Skin of body (tissue), 2 donors: Measurements from ENCODE around the gene C6orf89. TPM values are rescaled to one million over a fixed set of nuclear protein-coding genes. Genes with fewer than 3 reads are reported as not detected.
A peak's percentile ranks its signal among the peaks of the same experiment; 100 is the strongest.
"Not testable (repeated sequence)": the region's sequence is repeated elsewhere in the genome, so short reads cannot be mapped to it uniquely, and the experiment has no call there.

Source experiments
- DNase-seq: peaks from one replicate; lab custom pipeline; 2025; lab: John Stamatoyannopoulos, UW
- total RNA-seq: library from RNA; depleted of rRNA; stranded (reverse); fragments of >200 nt; gene quantifications from one replicate; pipeline ENCODE4 v1.2.3, GENCODE V29; 2014

Gene C6orf89
- total RNA-seq, 1 donor from 2014 or later, result 27.1 TPM

DNA sequence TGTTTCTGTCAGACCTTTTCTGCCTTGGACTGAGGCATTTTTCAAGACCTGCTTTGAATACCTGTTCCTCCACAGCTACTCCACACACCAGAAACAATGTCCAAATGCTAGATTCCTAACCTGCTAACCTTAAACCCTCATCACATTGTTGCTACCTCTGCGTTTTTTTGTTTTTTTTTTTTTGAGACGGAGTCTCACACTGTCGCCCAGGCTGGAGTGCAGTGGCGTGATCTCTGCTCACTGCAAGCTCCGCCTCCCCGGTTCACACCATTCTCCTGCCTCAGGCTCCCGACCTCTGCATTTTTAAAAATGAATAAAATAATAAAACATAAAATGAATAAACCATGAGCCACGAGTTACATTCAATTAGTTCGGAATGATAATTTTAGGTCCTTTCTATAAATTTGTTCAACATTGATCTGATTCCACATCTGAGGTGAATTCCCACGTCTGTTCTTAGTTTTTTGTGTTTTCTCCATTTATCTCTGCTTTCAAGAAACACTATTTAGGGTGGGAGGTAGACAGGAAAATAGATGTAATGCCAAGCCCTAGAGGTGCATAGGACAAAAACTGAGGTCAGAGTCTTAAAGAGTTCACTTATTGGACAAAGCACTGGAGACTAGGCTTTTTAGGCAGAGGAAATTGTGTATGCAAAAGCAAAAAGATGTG is 1.3 kb downstream of the C6orf89 start:
- DNase-seq, result no peak

GRCh38 chr6:36888115-36888643 is 2.4 kb downstream of the C6orf89 start:
- no peak for DNase-seq

DNA sequence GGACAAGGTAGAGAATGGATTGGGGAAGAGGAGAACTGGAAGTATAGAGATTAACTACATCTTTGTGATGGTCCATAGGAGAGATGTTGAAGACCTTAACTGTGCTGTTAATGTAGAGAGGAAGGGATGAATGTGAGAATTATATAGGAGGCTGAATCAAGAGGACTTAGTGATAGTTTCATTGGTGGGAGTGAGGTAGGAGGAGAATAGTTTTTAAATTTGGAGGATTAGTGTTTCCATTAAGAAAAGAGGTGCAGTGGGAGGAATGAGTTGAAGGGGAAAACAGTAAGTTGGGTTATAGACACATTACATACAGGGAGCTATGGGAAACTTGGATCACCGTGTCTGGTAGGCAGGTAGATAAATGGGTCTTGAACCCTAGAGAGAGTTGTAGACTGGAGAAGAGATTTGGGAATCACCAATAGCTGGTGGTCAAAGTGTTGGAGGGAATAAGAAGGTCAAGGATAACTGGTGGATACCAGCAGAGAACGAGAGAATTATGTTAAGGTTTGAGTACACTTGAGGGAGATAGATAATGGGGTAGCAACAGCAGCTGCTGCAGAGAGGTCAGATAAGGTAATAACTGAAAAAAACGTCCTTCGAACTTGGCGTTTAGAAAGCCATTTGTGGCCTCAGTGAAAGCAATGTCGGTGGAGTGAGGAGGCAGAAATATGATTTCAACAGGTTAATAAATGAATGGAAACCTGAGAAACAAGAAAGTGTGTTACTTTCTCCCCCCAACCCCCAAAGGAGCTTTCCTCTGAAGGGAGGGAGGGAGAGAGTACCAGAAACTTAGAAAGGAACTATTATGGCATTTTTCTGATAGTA is 3.1 kb downstream of the C6orf89 start:
- DNase-seq, result no peak

GRCh38 chr6:36890112-36890663 is 4.4 kb downstream of the C6orf89 start:
- no peak for DNase-seq

- DNase-seq, result not testable (repeated sequence)
Measured at GRCh38 chr6:36891153-36891552, 5.4 kb downstream of the C6orf89 start.

- no peak for DNase-seq
Measured at GRCh38 chr6:36893976-36894932, 8.5 kb downstream of the C6orf89 start.

GRCh38 chr6:36897609-36898008 is 11.9 kb downstream of the C6orf89 start:
- no peak for DNase-seq

DNA sequence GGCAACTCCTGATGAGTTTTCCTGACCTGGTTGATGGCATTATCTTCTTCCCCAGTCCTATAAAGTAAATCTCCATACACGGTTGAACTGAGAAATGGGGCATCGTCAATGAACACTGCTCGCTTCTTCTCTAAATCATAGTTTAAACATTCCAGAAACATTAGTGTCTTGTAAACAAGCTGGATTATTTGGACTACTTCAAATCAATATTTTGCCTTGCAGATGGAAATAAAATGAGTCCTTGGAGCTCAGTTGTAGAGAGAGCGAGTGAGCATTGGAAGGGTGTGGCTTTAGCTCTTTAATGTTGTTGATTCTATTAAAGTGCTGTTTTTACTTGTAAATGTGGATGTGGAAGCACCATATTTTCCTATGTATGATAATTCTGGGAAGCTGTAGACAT is 18.4 kb downstream of the C6orf89 start:
- DNase-seq, result no peak

- no peak for DNase-seq
Measured at GRCh38 chr6:36904851-36905393, 19.2 kb downstream of the C6orf89 start.

GRCh38 chr6:36906539-36907325 is 21.0 kb downstream of the C6orf89 start:
- DNase-seq, result no peak

- no peak for DNase-seq
Measured at GRCh38 chr6:36907781-36908180, 22.0 kb downstream of the C6orf89 start.

- DNase-seq, result no peak
Measured at GRCh38 chr6:36908747-36909146, 23.0 kb downstream of the C6orf89 start.

DNA sequence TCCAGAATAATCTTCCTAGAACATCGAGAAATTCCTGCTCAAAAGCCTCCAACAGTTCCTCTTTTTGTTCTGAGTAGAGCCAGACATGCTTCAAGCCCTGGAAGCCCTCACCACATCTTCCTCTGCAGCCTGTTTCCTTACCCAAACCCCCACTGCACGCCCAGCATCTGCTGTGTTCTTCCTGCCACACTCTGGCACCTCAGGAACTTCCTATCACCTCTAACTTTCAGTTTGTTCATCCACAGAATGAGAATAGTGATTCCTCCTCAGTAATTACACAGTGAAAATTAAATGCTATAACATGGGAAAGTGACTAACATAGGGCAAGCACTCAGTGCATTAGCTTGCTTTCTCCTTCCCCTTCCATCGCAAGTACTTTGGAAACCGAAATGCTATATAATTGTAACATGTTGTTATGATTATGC is 26.3 kb downstream of the C6orf89 start:
- no peak for DNase-seq

- peak; percentile 62 for DNase-seq
Measured at GRCh38 chr6:36912586-36912985, 26.8 kb downstream of the C6orf89 start.

DNA sequence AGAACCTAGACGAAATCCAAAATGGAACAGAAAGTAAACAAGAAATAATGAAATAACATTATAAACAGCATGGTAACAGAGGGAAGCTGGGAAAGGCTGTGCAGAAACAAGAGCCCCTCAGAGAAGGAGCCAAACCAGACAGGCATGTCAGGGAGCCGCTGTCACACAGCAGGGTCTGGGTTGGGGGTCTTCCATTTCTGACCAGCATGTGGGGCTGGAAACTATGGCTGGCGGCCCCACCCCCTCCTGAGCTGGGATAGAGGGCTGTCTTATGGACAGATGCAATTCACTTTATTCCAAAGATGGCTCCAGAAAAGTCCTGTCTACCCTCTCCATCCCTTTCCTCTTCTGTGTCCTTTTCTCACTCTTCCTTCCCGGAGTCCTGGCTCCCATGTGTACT is 27.3 kb downstream of the C6orf89 start:
- no peak for DNase-seq

DNA sequence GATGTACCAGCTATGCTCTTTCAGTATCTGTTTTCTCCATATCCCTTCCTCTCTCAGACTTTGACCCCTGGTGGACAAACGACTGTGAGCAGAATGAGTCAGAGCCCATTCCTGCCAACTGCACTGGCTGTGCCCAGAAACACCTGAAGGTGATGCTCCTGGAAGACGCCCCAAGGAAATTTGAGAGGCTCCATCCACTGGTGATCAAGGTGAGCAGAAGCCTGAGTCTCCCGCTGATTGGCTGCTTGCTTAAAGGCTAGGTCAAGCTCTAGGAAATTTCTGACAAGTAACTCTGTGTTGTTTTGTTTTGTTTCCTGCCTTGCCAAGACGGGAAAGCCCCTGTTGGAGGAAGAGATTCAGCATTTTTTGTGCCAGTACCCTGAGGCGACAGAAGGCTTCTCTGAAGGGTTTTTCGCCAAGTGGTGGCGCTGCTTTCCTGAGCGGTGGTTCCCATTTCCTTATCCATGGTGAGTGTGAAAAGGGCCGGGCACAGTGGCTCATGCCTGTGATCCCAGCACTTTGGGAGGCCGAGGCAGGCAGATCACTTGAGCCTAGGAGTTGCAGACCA is 28.6 kb downstream of the C6orf89 start:
- DNase-seq, result no peak

- no peak for DNase-seq
Measured at GRCh38 chr6:36915599-36915998, 29.8 kb downstream of the C6orf89 start.

- DNase-seq, result no peak
Measured at GRCh38 chr6:36916126-36916525, 30.4 kb downstream of the C6orf89 start.

DNA sequence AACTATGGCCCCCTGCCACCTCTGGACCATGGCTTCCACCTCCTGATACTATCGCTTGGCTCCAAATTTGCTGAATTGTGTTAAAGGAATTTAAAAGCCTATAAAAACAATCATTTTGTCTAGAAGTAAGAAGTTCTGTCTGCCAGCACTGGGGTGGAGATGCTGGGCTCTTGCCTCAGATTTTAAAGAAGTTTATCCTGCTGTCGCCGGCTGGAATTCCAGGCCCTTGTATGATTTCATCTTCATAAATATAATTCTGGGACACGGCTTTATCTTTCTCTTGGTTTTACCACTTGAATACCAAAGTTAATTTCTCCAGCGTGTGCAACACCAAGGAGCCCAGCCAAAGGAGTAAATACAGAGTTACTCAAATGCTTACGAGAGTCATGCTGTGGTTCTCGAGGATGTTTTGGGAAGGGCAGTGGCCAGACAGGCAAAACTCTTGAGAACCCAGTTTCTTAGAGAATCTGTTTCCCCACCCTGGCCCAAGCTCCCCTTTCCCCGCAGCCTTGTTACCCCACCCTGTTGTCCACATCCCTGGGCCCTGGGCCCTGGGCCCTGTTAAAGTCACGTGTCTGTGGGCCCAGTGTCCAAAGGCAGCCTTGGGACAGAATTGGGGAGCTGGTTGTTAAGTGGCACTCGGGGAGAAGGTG is 31.9 kb downstream of the C6orf89 start:
- peak; percentile 85 for DNase-seq
